ENCODE data around the gene TNIK.

- TF ChIP-seq YY1 (IDR thresholded peaks at IDR 0.05; ENCODE audit: low read depth): peak; percentile 46; the same call in 1 of the 2 replicates
- TF ChIP-seq CTCF (IDR thresholded peaks at IDR 0.05): no peak
- no peak for TF ChIP-seq GABPA (IDR thresholded peaks at IDR 0.05; ENCODE audit: low read depth)
- no peak for TF ChIP-seq CHD2 (IDR thresholded peaks at IDR 0.05; ENCODE audit: low read length, partially characterized antibody)
- TF ChIP-seq MAX (IDR thresholded peaks at IDR 0.05; ENCODE audit: low read depth): peak; percentile 54; the same call in 1 of the 2 replicates
- TF ChIP-seq REST (IDR thresholded peaks at IDR 0.05; ENCODE audit: low read depth, low read length): no peak
- TF ChIP-seq POLR2AphosphoS5 (IDR thresholded peaks at IDR 0.05; ENCODE audit: low read depth, low read length): peak; percentile 25; the same call in 1 of the 2 replicates
- peak in 1 of 2 experiments; percentile 87; a peak in 2 of 4 replicates for TF ChIP-seq EP300 (IDR thresholded peaks at IDR 0.05; ENCODE audit: borderline replicate concordance in 1 of 2, low read depth in 1 of 2, low read length in 1 of 2)
- peak; percentile 86 for TF ChIP-seq PBX3 (IDR thresholded peaks at IDR 0.05)
- no peak for TF ChIP-seq EZH2phosphoT487 (IDR thresholded peaks at IDR 0.05; ENCODE audit: borderline replicate concordance, low read depth)
- no peak for TF ChIP-seq SMC3 (IDR thresholded peaks at IDR 0.05; ENCODE audit: low read depth, low read length)
- TF ChIP-seq MXI1 (IDR thresholded peaks at IDR 0.05; ENCODE audit: low read depth, low read length): no peak
- no peak for TF ChIP-seq USF2 (IDR thresholded peaks at IDR 0.05; ENCODE audit: borderline replicate concordance, low read depth, low read length)
- peak; percentile 41; the same call in 1 of the 2 replicates for TF ChIP-seq ZBTB33 (IDR thresholded peaks at IDR 0.05; ENCODE audit: borderline replicate concordance, low read depth)
Observed at GRCh38 chr3:171284308-171285075, 175.7 kb downstream of the TNIK start.
